Gastrocnemius medialis (tissue), 4 donors: ENCODE results near the gene VPS52.

Source experiments
- POLR2A ChIP-seq, 2 donors: fragments of 450-650 bp; IDR thresholded peaks; one replicate each; pipeline ENCODE4 v1.6.1; 2017; ENCODE audit warnings: antibody characterized with exemption in 2 of 2, mild to moderate bottlenecking in 2 of 2, moderate library complexity in 2 of 2
- TF ChIP-seq, protein P1 (sequence below), 5 experiments: fragments of 450-650 bp in 3 of 5; fragments of 200-600 bp in 2 of 5; sonication (generic) in 2 of 5; IDR thresholded peaks in 4 of 5; conservative IDR thresholded peaks in 1 of 5; 1 replicate in 4 of 5; 2 replicates in 1 of 5; pipeline ENCODE4 v1.5.1; 2016 to 2019; ENCODE audit warnings: antibody characterized with exemption in 5 of 5, mild to moderate bottlenecking in 3 of 5, moderate library complexity in 3 of 5

DNA sequence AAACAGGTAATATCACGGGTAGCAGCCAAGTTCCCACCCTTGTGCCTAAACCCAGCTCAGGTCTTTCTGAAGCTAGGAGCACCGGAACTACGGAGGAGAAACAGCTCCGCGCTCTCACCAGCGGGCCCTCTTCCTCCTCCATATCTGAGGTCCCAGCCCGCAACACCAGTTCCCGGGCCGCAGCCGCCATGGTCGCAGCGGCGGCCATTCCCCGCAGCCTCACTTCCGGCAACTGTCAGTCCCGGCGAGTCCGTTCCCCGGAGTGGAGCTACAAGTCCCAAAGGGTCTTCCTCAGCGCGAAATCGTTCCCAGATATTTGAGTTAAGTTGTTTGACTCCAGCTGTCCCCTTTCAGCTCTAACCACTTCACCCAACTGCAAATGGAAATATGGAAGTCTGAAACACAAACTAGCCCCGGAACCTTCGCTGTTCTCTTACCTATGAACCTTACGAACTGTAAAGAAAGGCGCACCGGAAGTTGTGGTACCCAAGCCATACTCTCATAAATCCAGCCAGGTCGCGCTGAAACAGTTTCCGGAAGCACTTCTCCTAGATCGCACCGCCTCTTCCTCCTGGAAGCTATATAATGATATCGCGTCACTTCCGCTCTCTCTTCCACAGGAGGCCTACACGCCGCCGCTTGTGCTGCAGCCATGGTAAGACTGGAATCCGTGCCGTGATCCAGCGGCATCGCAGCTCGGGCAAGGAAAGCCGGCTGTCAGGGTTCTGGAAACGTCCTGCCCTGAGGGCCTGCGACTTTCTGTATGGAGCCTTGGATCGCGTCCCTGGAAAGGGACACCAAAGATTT lies at the start of gene VPS52, which contains the start of gene RPS18:
- TF ChIP-seq, protein P1, sequence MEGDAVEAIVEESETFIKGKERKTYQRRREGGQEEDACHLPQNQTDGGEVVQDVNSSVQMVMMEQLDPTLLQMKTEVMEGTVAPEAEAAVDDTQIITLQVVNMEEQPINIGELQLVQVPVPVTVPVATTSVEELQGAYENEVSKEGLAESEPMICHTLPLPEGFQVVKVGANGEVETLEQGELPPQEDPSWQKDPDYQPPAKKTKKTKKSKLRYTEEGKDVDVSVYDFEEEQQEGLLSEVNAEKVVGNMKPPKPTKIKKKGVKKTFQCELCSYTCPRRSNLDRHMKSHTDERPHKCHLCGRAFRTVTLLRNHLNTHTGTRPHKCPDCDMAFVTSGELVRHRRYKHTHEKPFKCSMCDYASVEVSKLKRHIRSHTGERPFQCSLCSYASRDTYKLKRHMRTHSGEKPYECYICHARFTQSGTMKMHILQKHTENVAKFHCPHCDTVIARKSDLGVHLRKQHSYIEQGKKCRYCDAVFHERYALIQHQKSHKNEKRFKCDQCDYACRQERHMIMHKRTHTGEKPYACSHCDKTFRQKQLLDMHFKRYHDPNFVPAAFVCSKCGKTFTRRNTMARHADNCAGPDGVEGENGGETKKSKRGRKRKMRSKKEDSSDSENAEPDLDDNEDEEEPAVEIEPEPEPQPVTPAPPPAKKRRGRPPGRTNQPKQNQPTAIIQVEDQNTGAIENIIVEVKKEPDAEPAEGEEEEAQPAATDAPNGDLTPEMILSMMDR (IDR thresholded peaks at IDR 0.05 in 4 of 5, conservative IDR thresholded peaks at IDR 0.05 in 1 of 5): no peak
- peak; percentile 92 to 95 for TF ChIP-seq POLR2A (IDR thresholded peaks at IDR 0.05)
